ENCODE data around the gene CPM. TPM values are rescaled to one million over a fixed set of nuclear protein-coding genes. Genes with fewer than 3 reads are reported as not detected.

The CPM gene
- total and polyA plus RNA-seq, 7 donors = 2.2 to 13.3 (median 5.8) TPM

- no peak for TF ChIP-seq CTCF (IDR thresholded peaks at IDR 0.05)
- Histone ChIP-seq H3K4me3 (no peak overlapping the region), H3K4me1 (no peaks in the 10 kb centered on the region), H3K27ac (no peak overlapping the region), H3K27me3 (ENCODE audit: insufficient read depth in 3 of 3, low read length in 2 of 3) (peaks cover 0 to 3% (median 0%) of the 10 kb centered on the region in 3 donors), H3K9me3 (peaks cover 3% of the 10 kb centered on the region), H3K36me3 (ENCODE audit: insufficient read depth in 1 of 2, low read depth in 1 of 2) (no peaks in the 10 kb centered on the region)
- DNase-seq = no peak
- intact Hi-C loops (cut with DNase I) = no loop called here
- ATAC-seq = no peak
- WGBS, 3 donors = 78 to 81% (median 78%) methylated on average over 4 of the region's 4 CpGs
Measured at GRCh38 chr12:68924546-68924945, 8.4 kb downstream of the CPM start.

GRCh38 chr12:68919581-68920239 is 13.3 kb downstream of the CPM start:
- H3K4me3 ChIP-seq = no peak overlapping the region
- no peaks in the 10 kb centered on the region for H3K4me1 ChIP-seq
- H3K36me3 ChIP-seq (ENCODE audit: insufficient read depth in 1 of 2, low read depth in 1 of 2) = no peaks in the 10 kb centered on the region
- WGBS, 3 donors = 77 to 85% (median 80%) methylated on average over 9 of the region's 9 CpGs
- TF ChIP-seq CTCF (IDR thresholded peaks at IDR 0.05) = no peak
- H3K27ac ChIP-seq = no peak overlapping the region
- intact Hi-C loops (cut with DNase I) = no loop called here
- H3K27me3 ChIP-seq (ENCODE audit: insufficient read depth in 3 of 3, low read length in 2 of 3) = no peaks in the 10 kb centered on the region
- DNase-seq (no peak), ATAC-seq (no peak)
- no peaks in the 10 kb centered on the region for H3K9me3 ChIP-seq

GRCh38 chr12:68918960-68919359 is 14.0 kb downstream of the CPM start:
- Histone ChIP-seq H3K27me3 (ENCODE audit: insufficient read depth in 3 of 3, low read length in 2 of 3) (no peaks in the 10 kb centered on the region), H3K27ac (no peak overlapping the region), H3K36me3 (ENCODE audit: insufficient read depth in 1 of 2, low read depth in 1 of 2) (no peaks in the 10 kb centered on the region), H3K9me3 (no peaks in the 10 kb centered on the region), H3K4me3 (no peak overlapping the region), H3K4me1 (no peaks in the 10 kb centered on the region)
- intact Hi-C loops (cut with DNase I) = no loop called here
- WGBS, 3 donors = 71 to 79% (median 73%) methylated on average over 1 of the region's 1 CpG
- ATAC-seq = no peak
- no peak for DNase-seq
- no peak for TF ChIP-seq CTCF (IDR thresholded peaks at IDR 0.05)

- 58 to 71% (median 62%) methylated on average over 3 of the region's 3 CpGs for WGBS, 3 donors
- Histone ChIP-seq H3K27me3 (ENCODE audit: insufficient read depth in 3 of 3, low read length in 2 of 3) (no peaks in the 10 kb centered on the region), H3K4me1 (no peaks in the 10 kb centered on the region), H3K27ac (no peak overlapping the region), H3K36me3 (ENCODE audit: insufficient read depth in 1 of 2, low read depth in 1 of 2) (no peaks in the 10 kb centered on the region), H3K4me3 (no peak overlapping the region), H3K9me3 (no peaks in the 10 kb centered on the region)
- DNase-seq (no peak), ATAC-seq (no peak)
- no peak for TF ChIP-seq CTCF (IDR thresholded peaks at IDR 0.05)
- intact Hi-C loops (cut with DNase I) = no loop called here
Measured at GRCh38 chr12:68915055-68915454, 17.9 kb downstream of the CPM start.

GRCh38 chr12:68913682-68914081 is 19.3 kb downstream of the CPM start:
- Histone ChIP-seq H3K27me3 (ENCODE audit: insufficient read depth in 3 of 3, low read length in 2 of 3) (no peaks in the 10 kb centered on the region), H3K4me3 (no peak overlapping the region), H3K36me3 (ENCODE audit: insufficient read depth in 1 of 2, low read depth in 1 of 2) (no peaks in the 10 kb centered on the region), H3K27ac (no peak overlapping the region), H3K4me1 (no peaks in the 10 kb centered on the region), H3K9me3 (no peaks in the 10 kb centered on the region)
- WGBS, 3 donors = 71 to 74% (median 71%) methylated on average over 4 of the region's 4 CpGs
- no peak for TF ChIP-seq CTCF (IDR thresholded peaks at IDR 0.05)
- intact Hi-C loops (cut with DNase I) = no loop called here
- no peak for DNase-seq
- ATAC-seq = no peak
